ENCODE measurements around the gene GBX1. TPM values are rescaled to one million over a fixed set of nuclear protein-coding genes. Genes with fewer than 3 reads are reported as not detected.

GBX1 gene
- total RNA-seq, 1 experiment from 2014 or later, result not detected

DNA sequence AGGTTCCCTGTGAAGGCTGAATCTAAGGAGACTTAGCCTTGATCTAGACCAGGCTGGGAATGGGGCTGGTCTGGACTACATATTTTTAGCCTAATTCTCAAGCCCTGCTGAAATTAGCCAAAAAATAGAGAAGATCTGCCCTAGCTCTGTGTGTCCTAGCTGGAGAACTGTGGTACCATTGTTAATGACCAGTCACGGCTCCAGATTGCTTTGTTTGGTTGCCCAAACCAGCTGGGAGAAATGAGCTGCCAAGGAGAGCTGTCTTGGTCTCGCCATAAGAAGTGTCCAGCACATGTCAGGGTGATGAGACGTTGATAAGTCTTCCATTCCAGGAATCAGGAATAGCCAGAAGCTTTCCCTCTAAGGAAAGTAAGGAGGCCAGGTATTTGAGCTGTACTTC lies 20.7 kb downstream of the GBX1 start:
- no peak for DNase-seq (ENCODE audit: low spot score)
- no peak for ATAC-seq
- Mint-ChIP-seq H3K4me1 (peaks cover 21% of the 10 kb centered on the region), H3K4me3 (no peak overlapping the region), H3K27me3 (ENCODE audit: low read depth) (peaks cover 6% of the 10 kb centered on the region), H3K27ac (no peak overlapping the region), H3K9me3 (no peaks in the 10 kb centered on the region), H3K36me3 (peaks cover 18% of the 10 kb centered on the region)
- ChIA-PET CTCF (interaction anchor here (1.2 to 5.6 kb wide), 5 partner anchors 8 to 36 kb away, joined by 4 to 25 read pairs (median 10); no protein-coding TSS in a partner anchor), POLR2A (interaction anchor here (1.5 kb wide), 1 partner anchor 8 kb away, joined by 5 read pairs; no protein-coding TSS in a partner anchor)
- TF ChIP-seq CREM (CRISPR knock-in tag; IDR thresholded peaks at IDR 0.05) (no peak), HMGA2 (CRISPR knock-in tag; IDR thresholded peaks at IDR 0.05) (no peak), TCF7 (CRISPR knock-in tag; IDR thresholded peaks at IDR 0.05; ENCODE audit: low read depth) (no peak), NFYB (CRISPR knock-in tag; conservative IDR thresholded peaks at IDR 0.05; ENCODE audit: low read depth) (no peak), ZNF232 (CRISPR knock-in tag; IDR thresholded peaks at IDR 0.05) (no peak), ZNF396 (CRISPR knock-in tag; IDR thresholded peaks at IDR 0.05; ENCODE audit: borderline replicate concordance) (no peak), MAX (CRISPR knock-in tag; IDR thresholded peaks at IDR 0.05) (no peak), TEAD1 (CRISPR knock-in tag; IDR thresholded peaks at IDR 0.05) (no peak), NFATC4 (CRISPR knock-in tag; IDR thresholded peaks at IDR 0.05) (no peak), ETV6 (CRISPR knock-in tag; IDR thresholded peaks at IDR 0.05) (no peak), SMAD3 (CRISPR knock-in tag; IDR thresholded peaks at IDR 0.05; ENCODE audit: borderline replicate concordance) (no peak), CDX4 (CRISPR knock-in tag; IDR thresholded peaks at IDR 0.05; ENCODE audit: borderline replicate concordance) (no peak), CREB1 (CRISPR knock-in tag; IDR thresholded peaks at IDR 0.05) (no peak), KAT7 (CRISPR knock-in tag; IDR thresholded peaks at IDR 0.05; ENCODE audit: borderline replicate concordance) (no peak), AFF4 (CRISPR knock-in tag; IDR thresholded peaks at IDR 0.05; ENCODE audit: borderline replicate concordance) (no peak), CTCF (IDR thresholded peaks at IDR 0.05) (no peak), NR3C1 (CRISPR knock-in tag; conservative IDR thresholded peaks at IDR 0.05; ENCODE audit: low read depth) (no peak)
- TF ChIP-seq, protein P1, sequence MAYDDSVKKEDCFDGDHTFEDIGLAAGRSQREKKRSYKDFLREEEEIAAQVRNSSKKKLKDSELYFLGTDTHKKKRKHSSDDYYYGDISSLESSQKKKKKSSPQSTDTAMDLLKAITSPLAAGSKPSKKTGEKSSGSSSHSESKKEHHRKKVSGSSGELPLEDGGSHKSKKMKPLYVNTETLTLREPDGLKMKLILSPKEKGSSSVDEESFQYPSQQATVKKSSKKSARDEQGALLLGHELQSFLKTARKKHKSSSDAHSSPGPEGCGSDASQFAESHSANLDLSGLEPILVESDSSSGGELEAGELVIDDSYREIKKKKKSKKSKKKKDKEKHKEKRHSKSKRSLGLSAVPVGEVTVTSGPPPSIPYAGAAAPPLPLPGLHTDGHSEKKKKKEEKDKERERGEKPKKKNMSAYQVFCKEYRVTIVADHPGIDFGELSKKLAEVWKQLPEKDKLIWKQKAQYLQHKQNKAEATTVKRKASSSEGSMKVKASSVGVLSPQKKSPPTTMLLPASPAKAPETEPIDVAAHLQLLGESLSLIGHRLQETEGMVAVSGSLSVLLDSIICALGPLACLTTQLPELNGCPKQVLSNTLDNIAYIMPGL (CRISPR knock-in tag; IDR thresholded peaks at IDR 0.05), result no peak

- Mint-ChIP-seq H3K4me1 (peaks cover 14% of the 10 kb centered on the region), H3K27me3 (ENCODE audit: low read depth) (peaks cover 3% of the 10 kb centered on the region), H3K9me3 (no peaks in the 10 kb centered on the region), H3K4me3 (no peak overlapping the region), H3K36me3 (peaks cover 27% of the 10 kb centered on the region), H3K27ac (peak overlapping the region; percentile 50; the same call in 1 of the 2 replicates)
- ChIA-PET CTCF (interaction anchor here (1.1 to 3.2 kb wide), 2 partner anchors 20 to 83 kb away, joined by 3 to 11 read pairs; partner anchors contain the start of gene ABCF2), POLR2A (no interaction called here)
- no peak for DNase-seq (ENCODE audit: low spot score)
- no peak for ATAC-seq
- TF ChIP-seq GTF2I (CRISPR knock-in tag; conservative IDR thresholded peaks at IDR 0.05) (no peak), ZNF138 (CRISPR knock-in tag; conservative IDR thresholded peaks at IDR 0.05) (no peak), TP53 (CRISPR knock-in tag; IDR thresholded peaks at IDR 0.05) (no peak)
- TF ChIP-seq, protein P2, sequence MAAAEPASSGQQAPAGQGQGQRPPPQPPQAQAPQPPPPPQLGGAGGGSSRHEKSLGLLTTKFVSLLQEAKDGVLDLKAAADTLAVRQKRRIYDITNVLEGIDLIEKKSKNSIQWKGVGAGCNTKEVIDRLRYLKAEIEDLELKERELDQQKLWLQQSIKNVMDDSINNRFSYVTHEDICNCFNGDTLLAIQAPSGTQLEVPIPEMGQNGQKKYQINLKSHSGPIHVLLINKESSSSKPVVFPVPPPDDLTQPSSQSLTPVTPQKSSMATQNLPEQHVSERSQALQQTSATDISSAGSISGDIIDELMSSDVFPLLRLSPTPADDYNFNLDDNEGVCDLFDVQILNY (CRISPR knock-in tag; IDR thresholded peaks at IDR 0.05), result no peak
Measured at GRCh38 chr7:151144387-151144786, 23.1 kb downstream of the GBX1 start.
